Activated CD8-positive, alpha-beta memory T cell treated with anti-CD3 and anti-CD28 coated beads for 1 hour (primary cell): ENCODE results near the gene MLXIPL.
A peak's percentile ranks its signal among the peaks of the same experiment; 100 is the strongest.
"Not testable (repeated sequence)": the region's sequence is repeated elsewhere in the genome, so short reads cannot be mapped to it uniquely, and the experiment has no call there.

Experiments
- DNase-seq, 2 donors: peaks; one replicate each; pipeline ENCODE4 v3.0.0-alpha.2; 2020; ENCODE audit warnings: low read depth in 1 of 2; ENCODE audit errors: extremely low read depth in 1 of 2

The MLXIPL gene

DNA sequence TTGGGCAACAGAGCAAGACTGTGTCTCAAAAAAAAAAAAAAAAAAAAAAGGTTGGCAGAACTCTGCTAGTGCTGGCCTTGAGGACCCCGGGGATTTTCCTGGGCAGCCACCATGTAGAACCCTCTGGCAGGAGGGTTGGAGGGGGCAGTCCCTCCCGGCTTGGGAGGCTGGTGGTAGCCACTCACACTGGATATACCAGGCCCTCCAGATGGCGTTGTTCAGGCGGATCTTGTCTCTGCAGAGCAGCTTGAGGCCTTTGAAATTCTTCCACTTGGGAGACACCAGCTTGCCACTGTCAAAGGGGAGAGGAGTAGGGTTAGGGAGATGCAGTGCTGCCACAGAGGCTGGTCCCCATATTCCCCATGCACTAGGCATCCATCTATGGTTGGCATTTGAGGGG, 8.4 kb downstream of the MLXIPL start:
- no peak for DNase-seq

DNA sequence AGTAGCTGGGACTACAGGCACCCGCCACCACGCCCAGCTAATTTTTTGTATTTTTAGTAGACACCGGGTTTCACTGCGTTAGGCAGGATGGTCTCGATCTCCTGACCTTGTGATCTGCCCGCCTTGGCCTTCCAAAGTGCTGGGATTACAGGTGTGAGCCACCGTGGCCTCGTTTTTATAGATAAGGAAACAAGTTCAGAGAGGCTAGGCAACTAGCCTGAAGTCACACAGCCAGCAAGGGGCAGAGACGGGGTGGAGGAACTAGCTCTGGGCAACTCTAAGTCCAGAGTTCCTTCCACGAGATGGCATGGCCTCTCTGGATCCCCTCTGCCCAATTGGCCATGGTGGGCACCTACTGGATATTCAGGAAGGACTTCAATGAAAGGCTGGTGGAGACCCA, 9.4 kb downstream of the MLXIPL start:
- not testable (repeated sequence) for DNase-seq

- DNase-seq, result no peak
These were observed 10.2 kb downstream of the MLXIPL start for GRCh38 chr7:73613954-73614735.

DNA sequence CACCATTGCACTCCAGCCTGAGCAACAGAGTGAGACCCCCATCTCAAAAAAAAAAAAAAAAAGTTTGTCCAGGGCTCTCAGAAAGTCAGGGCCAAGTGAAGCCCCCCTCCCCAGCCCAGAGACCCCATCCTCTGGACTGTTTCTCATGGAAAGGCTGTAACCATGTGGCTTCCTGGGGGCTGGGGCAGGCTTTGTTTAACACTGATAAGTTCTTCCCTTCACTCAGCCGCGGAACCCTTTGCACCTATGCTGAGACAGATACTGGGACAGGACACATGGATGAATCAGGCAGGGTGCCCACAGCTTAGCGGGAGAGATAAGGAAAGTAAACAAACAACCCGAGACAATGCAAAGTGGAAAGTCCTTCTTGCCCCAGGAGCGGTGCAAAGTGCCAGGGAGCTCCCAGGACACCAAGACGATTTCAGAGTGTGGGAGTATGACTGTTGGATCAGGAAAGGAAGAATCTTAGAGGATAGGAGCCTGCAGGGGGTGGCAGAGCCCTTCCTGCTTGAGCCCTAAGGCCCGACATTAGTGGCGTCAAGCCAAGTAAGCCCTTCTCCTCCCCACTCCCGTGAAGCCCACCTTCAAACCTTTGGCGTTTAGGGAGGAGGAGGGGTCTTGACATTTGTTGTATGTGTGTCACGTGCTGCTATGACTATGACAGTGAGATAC, 11.6 kb downstream of the MLXIPL start:
- DNase-seq, result no peak

DNA sequence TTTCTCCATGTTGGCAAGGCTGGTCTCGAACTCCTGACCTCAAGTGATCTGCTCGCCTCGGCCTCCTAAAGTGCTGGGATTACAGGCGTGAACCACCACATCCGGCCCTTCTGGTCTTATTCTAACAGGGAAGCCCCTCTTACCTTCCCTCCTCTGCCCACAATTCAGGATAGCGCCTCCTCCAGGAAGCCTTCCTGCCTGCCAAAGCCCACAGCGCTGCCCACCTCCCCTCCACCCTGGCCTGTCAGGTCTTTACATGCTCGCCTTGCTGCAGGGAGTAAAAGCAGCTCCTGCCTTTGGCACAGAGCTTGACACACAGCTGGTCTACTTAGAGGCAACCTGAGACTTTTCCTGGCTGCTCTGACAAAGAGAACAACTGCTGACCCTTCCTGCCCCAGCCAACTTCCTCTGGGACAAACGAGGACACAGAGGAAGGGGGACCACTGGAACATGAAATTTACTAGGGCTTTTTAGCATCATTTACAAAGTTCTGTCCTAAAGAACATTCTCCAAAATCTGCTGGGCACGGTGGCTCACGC, 13.2 kb downstream of the MLXIPL start:
- DNase-seq, result no peak

GRCh38 chr7:73610105-73610504, 14.2 kb downstream of the MLXIPL start:
- DNase-seq, result no peak

DNA sequence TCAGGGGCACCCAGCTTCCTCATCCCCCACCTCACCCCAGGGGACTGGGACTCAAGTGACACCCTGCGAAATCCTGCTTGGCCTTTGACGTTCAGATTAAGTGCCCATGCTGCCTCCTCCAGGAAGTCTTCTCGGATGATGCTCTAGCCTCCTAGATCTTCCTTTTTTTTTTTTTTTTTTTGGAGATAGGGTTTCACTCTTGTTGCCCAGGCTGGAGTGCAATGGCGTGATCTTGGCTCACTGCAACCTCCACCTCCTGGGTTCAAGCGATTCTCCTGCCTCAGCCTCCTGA, 16.7 kb downstream of the MLXIPL start:
- DNase-seq, result not testable (repeated sequence)

GRCh38 chr7:73606801-73607691, 17.3 kb downstream of the MLXIPL start:
- peak; percentile 26 to 59 for DNase-seq

DNA sequence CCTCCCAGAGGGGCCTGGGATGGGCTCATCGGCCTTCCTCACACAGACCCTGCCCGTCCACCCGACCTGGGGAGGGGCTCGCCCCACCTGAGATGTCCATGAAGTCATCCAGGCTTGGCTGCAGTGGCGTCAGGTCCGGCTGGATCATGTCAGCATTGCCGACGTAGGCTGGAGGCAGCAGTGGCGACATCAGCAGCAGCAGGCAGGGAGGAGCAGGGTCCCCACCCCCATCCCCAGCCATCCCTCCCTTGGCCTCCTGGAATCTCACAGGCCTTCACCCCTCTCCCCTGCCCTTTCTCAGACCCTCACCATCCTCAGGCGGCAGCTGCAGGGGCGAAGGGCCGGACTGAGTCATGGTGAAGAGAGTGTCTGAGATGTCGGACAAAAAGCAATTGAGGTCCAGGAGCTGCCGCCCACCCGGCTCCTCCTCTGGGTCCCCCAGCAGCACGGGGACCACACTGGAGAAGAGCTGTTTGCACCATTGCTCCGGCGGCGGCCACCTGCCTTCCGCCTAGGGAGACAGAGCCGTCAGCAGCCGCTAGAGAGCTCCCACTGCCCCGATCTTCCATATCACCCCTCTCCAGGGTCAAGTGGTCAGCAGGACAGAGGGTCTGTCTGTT, 18.6 kb downstream of the MLXIPL start:
- DNase-seq, result no peak

GRCh38 chr7:73602721-73603651, 21.3 kb downstream of the MLXIPL start:
- DNase-seq, result no peak

- DNase-seq, result no peak
These were observed 24.4 kb downstream of the MLXIPL start for GRCh38 chr7:73599916-73600315.

- no peak for DNase-seq
These were observed 25.0 kb downstream of the MLXIPL start for GRCh38 chr7:73599151-73599882.

GRCh38 chr7:73597978-73598782, 26.1 kb downstream of the MLXIPL start:
- no peak for DNase-seq

DNA sequence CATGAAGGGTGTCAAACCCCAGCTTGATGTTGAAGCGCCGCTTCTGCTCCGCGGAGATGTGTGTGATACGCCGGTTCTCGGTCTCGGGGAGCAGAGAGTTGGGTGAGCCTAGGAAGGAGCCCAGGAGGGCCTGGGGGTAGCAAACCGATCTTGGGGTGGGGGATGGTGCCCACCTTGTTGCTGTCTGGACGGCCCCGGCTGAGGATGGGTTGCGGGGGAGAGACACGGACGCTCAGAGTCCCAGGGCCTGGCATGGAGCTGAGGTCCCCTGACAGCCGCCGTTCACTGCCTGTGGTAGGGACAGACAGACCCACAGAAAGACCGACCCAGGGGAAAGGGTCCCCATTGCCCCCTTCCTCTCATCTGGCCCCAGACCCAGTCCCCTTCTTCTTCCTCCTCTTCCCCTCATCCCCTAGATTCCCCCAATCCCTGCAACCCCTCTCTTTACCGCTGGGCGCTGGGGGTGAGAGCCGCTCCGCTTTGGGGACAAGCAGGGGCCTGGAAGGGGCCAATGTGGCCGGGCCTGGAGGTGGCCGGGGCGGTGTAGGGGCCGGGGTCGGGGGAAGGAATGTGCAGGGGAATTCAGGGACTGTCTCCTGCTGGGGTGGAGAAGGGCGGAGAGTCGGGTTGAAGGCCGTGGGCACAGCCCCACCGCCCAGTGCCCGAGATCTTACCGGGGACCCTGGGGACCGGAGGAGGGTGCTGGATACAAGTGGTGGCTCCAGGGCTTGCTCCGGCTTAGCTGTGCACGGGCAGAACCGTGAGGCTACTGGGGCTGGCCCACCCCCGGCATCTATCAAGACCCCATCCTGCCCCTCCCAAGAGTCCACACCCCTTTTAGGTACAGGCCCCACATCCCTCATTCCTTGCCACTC, 27.9 kb downstream of the MLXIPL start:
- DNase-seq, result no peak

DNA sequence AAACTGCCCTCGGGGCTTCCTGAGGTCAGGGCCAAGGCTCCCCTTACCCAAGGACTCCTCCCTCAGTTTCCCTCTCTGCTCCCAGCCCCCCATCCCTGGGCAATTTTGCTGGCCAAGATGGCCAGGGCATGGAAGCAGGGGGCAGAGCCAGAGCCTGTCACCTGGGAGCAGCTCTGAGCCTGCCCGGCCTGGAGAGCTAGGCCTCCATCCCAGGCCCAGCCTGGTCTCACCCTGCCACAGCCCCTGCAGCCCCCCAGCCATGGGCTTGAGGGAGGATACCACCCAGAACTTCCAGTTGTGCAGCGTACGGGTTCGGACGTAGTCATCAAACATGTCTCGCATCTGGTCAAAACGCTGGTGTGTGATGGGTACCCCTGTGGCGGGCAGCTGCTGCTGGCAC, 29.0 kb downstream of the MLXIPL start:
- DNase-seq, result no peak

GRCh38 chr7:73593207-73594045, 30.9 kb downstream of the MLXIPL start:
- no peak for DNase-seq

DNA sequence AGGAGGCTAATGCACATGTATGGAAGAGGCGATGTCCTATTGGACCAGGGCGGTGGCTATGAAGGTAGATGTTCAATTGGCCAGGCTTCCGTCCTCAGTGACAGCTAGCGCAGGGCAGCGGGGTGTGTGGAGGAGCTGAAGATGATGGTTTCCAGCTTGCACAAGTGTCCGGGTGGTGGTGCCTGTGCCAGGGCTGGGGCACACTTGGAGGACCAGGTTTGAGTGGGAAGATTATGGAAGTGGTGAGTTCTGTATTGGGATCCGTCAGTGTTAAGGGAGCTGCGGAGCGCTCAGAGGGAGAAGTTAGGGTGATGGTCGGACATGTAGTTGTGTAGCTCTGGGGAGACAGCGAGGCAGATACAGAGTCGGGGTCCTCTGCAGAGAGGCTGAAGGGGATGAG, 37.4 kb downstream of the MLXIPL start:
- DNase-seq, result no peak
